NCI-H774 (cell line): Measurements from ENCODE around the gene MGAT5.

Experiments
- DNase-seq: peaks from one replicate; lab custom pipeline; 2025; lab: John Stamatoyannopoulos, UW

The MGAT5 gene

GRCh38 chr2:134367213-134367612 is 113.3 kb downstream of the MGAT5 start:
- DNase-seq: no peak

GRCh38 chr2:134368009-134368817 is 114.3 kb downstream of the MGAT5 start:
- no peak for DNase-seq

GRCh38 chr2:134369220-134369902 is 115.5 kb downstream of the MGAT5 start:
- DNase-seq: no peak

GRCh38 chr2:134370655-134371445 is 117.0 kb downstream of the MGAT5 start:
- DNase-seq: no peak

GRCh38 chr2:134372141-134372540 is 118.3 kb downstream of the MGAT5 start:
- DNase-seq: no peak

- DNase-seq: no peak
These were observed 118.8 kb downstream of the MGAT5 start for GRCh38 chr2:134372611-134373131.

GRCh38 chr2:134375935-134376334 is 122.1 kb downstream of the MGAT5 start:
- DNase-seq: no peak

GRCh38 chr2:134377730-134378129 is 123.9 kb downstream of the MGAT5 start:
- no peak for DNase-seq

GRCh38 chr2:134379293-134379692 is 125.4 kb downstream of the MGAT5 start:
- no peak for DNase-seq

GRCh38 chr2:134379722-134380121 is 125.8 kb downstream of the MGAT5 start:
- no peak for DNase-seq

- DNase-seq: no peak
These were observed 127.3 kb downstream of the MGAT5 start for GRCh38 chr2:134381141-134381540.

GRCh38 chr2:134384131-134384530 is 130.3 kb downstream of the MGAT5 start:
- no peak for DNase-seq

- DNase-seq: no peak
These were observed 131.3 kb downstream of the MGAT5 start for GRCh38 chr2:134385195-134385594.

- DNase-seq: no peak
These were observed 132.4 kb downstream of the MGAT5 start for GRCh38 chr2:134386310-134386709.

- DNase-seq: no peak
These were observed 135.5 kb downstream of the MGAT5 start for GRCh38 chr2:134389381-134389780.

GRCh38 chr2:134391751-134392160 is 137.9 kb downstream of the MGAT5 start:
- no peak for DNase-seq

- no peak for DNase-seq
These were observed 138.7 kb downstream of the MGAT5 start for GRCh38 chr2:134392442-134393074.

- DNase-seq: no peak
These were observed 139.2 kb downstream of the MGAT5 start for GRCh38 chr2:134393075-134393461.

- DNase-seq: no peak
These were observed 141.9 kb downstream of the MGAT5 start for GRCh38 chr2:134395779-134396178.

GRCh38 chr2:134396493-134396892 is 142.6 kb downstream of the MGAT5 start:
- DNase-seq: no peak

GRCh38 chr2:134397146-134397896 is 143.4 kb downstream of the MGAT5 start:
- DNase-seq: no peak
